ENCODE data around the gene MAP2K5. TPM values are rescaled to one million over a fixed set of nuclear protein-coding genes. Genes with fewer than 3 reads are reported as not detected.
"Not testable (repeated sequence)": the region's sequence is repeated elsewhere in the genome, so short reads cannot be mapped to it uniquely, and the experiment has no call there.

Gene MAP2K5
- total RNA-seq, 1 donor from 2014 or later = 3.2 TPM

DNA sequence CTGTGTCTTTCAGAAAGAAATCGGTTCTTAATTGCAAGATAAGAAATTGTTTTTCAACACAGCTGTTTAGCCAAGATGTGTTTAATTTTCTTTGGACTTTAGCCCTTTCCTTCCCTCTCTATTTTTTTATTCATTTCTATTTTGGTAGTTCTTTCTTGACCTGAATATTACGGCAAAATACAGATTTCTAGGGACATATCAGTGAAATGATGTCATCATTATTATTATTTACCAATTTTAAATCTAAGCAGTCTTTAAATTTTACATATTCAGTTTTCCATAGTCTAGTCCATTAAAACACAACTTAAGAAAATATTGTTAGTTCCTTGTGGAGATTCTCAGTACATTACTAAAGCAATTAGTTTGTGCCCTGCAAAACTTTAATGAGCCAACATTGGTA lies 104.3 kb downstream of the MAP2K5 start:
- TF ChIP-seq, protein P1, sequence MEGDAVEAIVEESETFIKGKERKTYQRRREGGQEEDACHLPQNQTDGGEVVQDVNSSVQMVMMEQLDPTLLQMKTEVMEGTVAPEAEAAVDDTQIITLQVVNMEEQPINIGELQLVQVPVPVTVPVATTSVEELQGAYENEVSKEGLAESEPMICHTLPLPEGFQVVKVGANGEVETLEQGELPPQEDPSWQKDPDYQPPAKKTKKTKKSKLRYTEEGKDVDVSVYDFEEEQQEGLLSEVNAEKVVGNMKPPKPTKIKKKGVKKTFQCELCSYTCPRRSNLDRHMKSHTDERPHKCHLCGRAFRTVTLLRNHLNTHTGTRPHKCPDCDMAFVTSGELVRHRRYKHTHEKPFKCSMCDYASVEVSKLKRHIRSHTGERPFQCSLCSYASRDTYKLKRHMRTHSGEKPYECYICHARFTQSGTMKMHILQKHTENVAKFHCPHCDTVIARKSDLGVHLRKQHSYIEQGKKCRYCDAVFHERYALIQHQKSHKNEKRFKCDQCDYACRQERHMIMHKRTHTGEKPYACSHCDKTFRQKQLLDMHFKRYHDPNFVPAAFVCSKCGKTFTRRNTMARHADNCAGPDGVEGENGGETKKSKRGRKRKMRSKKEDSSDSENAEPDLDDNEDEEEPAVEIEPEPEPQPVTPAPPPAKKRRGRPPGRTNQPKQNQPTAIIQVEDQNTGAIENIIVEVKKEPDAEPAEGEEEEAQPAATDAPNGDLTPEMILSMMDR (conservative IDR thresholded peaks at IDR 0.05; ENCODE audit: low read depth, low read length) = no peak
- no peak overlapping the region for H3K4me3 ChIP-seq (ENCODE audit: low read depth, low read length)

DNA sequence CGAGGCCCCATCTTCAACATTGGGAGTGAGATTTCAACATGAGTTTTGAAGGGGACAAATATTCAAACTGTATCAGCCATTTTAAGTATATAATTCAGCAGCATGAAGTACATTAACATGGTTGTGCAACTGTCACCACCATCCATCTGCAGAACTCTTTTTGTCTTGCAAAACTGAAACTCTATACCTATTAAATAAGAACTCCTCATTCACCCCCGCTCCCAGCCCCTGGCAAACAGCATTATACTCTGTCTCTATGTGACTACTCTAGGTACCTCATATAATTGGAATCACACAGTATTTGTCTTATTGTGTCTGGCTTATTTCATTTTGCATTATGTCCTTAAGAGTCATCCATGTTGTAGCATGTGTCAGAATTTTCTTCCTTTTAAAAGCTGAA lies 110.1 kb downstream of the MAP2K5 start:
- H3K4me3 ChIP-seq (ENCODE audit: low read depth, low read length) = no peak overlapping the region
- TF ChIP-seq, protein P1 (conservative IDR thresholded peaks at IDR 0.05; ENCODE audit: low read depth, low read length) = no peak
- no peak for DNase-seq (ENCODE audit: low read depth)

More for the DNA sequence above, 104.3 kb downstream of the MAP2K5 start:
- DNase-seq (ENCODE audit: low read depth) = no peak

DNA sequence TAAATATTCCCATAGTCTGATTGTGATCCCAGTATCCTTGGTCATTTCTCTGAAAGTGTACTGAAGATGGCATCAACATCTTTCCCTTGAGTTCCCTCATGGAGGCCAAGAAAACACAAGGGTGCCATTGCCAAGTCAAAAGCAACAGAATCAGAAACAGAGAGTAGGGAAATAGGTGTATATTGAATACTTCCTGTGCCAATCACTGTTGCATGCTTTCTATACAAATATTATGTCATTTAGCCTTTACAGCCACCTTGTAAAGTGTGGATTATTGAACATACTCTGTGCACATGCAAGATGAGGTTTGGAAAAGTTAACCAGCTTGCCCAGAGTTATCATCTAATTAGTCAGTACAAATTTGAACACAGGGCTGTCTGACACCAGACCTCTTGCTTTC lies 117.9 kb downstream of the MAP2K5 start:
- H3K4me3 ChIP-seq (ENCODE audit: low read depth, low read length) = no peak overlapping the region
- TF ChIP-seq, protein P1 (conservative IDR thresholded peaks at IDR 0.05; ENCODE audit: low read depth, low read length) = no peak
- DNase-seq (ENCODE audit: low read depth) = no peak

DNA sequence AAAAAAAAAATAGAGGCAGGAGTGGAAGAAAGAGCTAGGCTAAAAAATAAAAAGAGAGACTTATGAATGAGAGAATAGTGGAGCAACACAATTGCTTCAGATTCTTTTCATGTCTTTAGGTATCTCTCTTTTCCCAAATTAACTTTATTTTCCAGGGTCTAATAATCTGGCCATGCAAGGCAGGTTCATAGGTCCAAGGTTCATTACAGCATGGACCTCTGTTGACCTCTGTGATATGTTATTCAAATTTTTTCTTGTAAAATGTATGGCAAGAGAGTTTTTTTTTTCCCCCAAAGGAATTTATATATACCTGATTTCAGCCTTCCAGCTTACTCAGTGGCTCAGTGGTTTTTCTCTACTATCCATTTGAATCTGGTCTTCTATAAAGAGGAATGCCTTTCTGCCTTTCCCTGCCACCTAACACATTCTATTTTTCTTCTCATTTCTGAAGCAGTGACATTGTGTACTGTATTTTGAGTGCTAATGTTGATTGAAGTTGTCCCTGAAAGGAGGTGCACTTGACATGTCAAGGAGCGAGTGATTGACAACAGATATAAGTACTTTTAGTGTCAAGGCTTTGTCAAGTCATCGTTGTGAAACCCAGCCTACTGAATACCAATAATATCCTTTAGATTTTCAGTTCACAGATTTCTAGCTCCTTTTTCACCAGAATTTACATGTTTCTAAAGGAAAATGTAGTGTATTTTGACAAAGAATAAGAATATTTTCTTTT lies 118.5 kb downstream of the MAP2K5 start:
- no peak for DNase-seq (ENCODE audit: low read depth)
- TF ChIP-seq, protein P1 (conservative IDR thresholded peaks at IDR 0.05; ENCODE audit: low read depth, low read length) = no peak
- H3K4me3 ChIP-seq (ENCODE audit: low read depth, low read length) = no peak overlapping the region

DNA sequence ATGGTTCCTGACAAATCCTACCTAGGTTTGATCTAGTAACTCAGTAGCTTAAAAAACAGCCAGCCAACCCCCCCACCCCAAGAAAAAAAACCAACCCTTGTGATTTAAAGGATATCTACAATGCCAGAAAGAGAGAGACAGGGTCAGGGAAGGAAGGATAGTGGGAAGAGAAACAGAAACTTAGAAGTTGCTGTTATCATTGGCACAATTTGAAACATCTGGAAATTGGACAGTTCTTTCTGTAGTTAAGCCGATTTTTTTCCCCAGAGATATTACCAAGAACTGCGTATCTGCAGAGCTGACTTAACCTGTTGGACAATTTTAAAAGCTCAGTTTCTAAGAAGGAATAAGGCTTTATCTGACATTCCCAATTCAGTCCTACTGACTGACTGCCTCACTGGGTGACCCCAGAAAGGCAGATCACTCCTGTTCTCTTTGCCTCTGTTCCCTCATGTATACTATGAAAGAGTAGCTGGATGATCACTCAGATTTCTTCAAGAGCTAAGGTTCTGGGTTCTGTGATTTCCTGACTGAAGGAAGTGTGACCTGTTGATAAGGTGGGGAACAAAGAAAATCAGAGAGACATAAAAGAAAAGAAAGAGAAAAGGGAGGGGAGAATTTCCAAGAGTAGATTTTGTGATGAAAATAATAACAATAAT lies 128.3 kb downstream of the MAP2K5 start:
- H3K4me3 ChIP-seq (ENCODE audit: low read depth, low read length) = no peak overlapping the region
- DNase-seq (ENCODE audit: low read depth) = no peak
- TF ChIP-seq, protein P1 (conservative IDR thresholded peaks at IDR 0.05; ENCODE audit: low read depth, low read length) = no peak

DNA sequence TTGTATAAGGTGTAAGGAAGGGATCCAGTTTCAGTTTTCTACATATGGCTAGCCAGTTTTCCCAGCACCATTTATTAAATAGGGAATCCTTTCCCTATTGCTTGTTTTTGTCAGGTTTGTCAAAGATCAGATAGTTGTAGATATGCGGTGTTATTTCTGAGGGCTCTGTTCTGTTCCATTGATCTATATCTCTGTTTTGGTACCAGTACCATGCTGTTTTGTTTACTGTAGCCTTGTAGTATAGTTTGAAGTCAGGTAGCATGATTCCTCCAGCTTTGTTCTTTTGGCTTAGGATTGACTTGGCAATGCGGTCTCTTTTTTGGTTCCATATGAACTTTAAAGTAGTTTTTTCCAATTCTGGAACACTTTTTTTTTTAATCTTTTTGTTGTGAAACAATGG lies 130.3 kb downstream of the MAP2K5 start:
- DNase-seq (ENCODE audit: low read depth) = not testable (repeated sequence)

DNA sequence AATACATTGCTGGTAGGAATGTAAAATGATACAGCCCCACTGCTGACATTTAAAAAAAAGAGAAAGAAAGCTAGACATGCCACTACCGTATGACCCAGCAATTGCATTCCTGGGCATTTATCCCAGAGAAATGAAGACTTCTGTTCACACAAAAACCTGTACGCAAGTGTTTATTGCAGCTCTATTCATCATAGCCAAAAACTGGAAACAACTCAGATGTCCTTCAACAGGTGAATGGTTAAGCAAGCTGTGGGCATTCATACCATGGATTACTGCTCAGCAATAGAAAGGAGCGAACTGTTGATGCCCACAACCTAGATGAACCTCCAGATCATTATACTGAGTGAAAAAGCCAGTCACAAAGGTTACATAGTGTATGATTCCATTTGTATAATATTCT lies 132.5 kb downstream of the MAP2K5 start:
- TF ChIP-seq, protein P1 (conservative IDR thresholded peaks at IDR 0.05; ENCODE audit: low read depth, low read length) = no peak
- H3K4me3 ChIP-seq (ENCODE audit: low read depth, low read length) = no peak overlapping the region
- no peak for DNase-seq (ENCODE audit: low read depth)

More for the DNA sequence above, 130.3 kb downstream of the MAP2K5 start:
- not testable (repeated sequence) for H3K4me3 ChIP-seq (ENCODE audit: low read depth, low read length)

Data from epithelial cell of proximal tubule (primary cell).